Measurements from ENCODE around the gene RBM7. TPM values are rescaled to one million over a fixed set of nuclear protein-coding genes. Genes with fewer than 3 reads are reported as not detected.

RBM7 gene
- total and polyA plus RNA-seq, 4 donors, result 7.9 to 57.3 (median 24.2) TPM

GRCh38 chr11:114375052-114375451 lies 25.4 kb upstream of the RBM7 start:
- WGBS, 2 donors, result 95 to 97% methylated on average over 3 of the region's 3 CpGs

GRCh38 chr11:114377612-114378267 lies 22.7 kb upstream of the RBM7 start:
- 91 to 94% methylated on average over 7 of the region's 7 CpGs for WGBS, 2 donors
- H3K27ac ChIP-seq (ENCODE audit: low read depth in 1 of 2, low read length in 1 of 2), result no peak overlapping the region
- H3K9me3 ChIP-seq (ENCODE audit: control insufficient read depth in 4 of 4, insufficient read depth in 3 of 4, low read length in 3 of 4), result no peaks in the 10 kb centered on the region
- ATAC-seq (ENCODE audit: insufficient read depth, low FRiP score) (no peak), DNase-seq (no peak)
- no peak for TF ChIP-seq CTCF (IDR thresholded peaks at IDR 0.05; ENCODE audit: control extremely low read depth, extremely low read depth)
- peaks cover 0 to 2% (median 0%) of the 10 kb centered on the region in 5 donors for H3K4me1 ChIP-seq (ENCODE audit: control insufficient read depth in 5 of 5, insufficient read depth in 5 of 5, low read length in 5 of 5)
- H3K36me3 ChIP-seq (ENCODE audit: control insufficient read depth in 4 of 4, insufficient read depth in 4 of 4, low read length in 4 of 4), result peaks cover 0 to 2% (median 0%) of the 10 kb centered on the region in 4 donors
- no peak overlapping the region for H3K4me3 ChIP-seq
- H3K9ac ChIP-seq (ENCODE audit: insufficient read depth in 1 of 2, low read length in 2 of 2), result no peak overlapping the region
- peaks cover 0 to 4% (median 2%) of the 10 kb centered on the region in 3 donors for H3K27me3 ChIP-seq (ENCODE audit: control insufficient read depth in 3 of 3, insufficient read depth in 3 of 3, low read length in 2 of 3)

More at GRCh38 chr11:114375052-114375451, 25.4 kb upstream of the RBM7 start:
- DNase-seq, result no peak
- no peaks in the 10 kb centered on the region for H3K9me3 ChIP-seq (ENCODE audit: control insufficient read depth in 4 of 4, insufficient read depth in 3 of 4, low read length in 3 of 4)
- H3K4me3 ChIP-seq, result no peak overlapping the region
- ATAC-seq (ENCODE audit: insufficient read depth, low FRiP score), result no peak
- H3K4me1 ChIP-seq (ENCODE audit: control insufficient read depth in 5 of 5, insufficient read depth in 5 of 5, low read length in 5 of 5), result peaks cover 0 to 2% (median 0%) of the 10 kb centered on the region in 5 donors
- H3K27ac ChIP-seq (ENCODE audit: low read depth in 1 of 2, low read length in 1 of 2), result no peak overlapping the region
- peaks cover 0 to 2% (median 0%) of the 10 kb centered on the region in 4 donors for H3K36me3 ChIP-seq (ENCODE audit: control insufficient read depth in 4 of 4, insufficient read depth in 4 of 4, low read length in 4 of 4)
- H3K9ac ChIP-seq (ENCODE audit: insufficient read depth in 1 of 2, low read length in 2 of 2), result no peak overlapping the region
- no peak for TF ChIP-seq CTCF (IDR thresholded peaks at IDR 0.05; ENCODE audit: control extremely low read depth, extremely low read depth)
- H3K27me3 ChIP-seq (ENCODE audit: control insufficient read depth in 3 of 3, insufficient read depth in 3 of 3, low read length in 2 of 3), result peaks cover 0 to 4% (median 0%) of the 10 kb centered on the region in 3 donors

DNA sequence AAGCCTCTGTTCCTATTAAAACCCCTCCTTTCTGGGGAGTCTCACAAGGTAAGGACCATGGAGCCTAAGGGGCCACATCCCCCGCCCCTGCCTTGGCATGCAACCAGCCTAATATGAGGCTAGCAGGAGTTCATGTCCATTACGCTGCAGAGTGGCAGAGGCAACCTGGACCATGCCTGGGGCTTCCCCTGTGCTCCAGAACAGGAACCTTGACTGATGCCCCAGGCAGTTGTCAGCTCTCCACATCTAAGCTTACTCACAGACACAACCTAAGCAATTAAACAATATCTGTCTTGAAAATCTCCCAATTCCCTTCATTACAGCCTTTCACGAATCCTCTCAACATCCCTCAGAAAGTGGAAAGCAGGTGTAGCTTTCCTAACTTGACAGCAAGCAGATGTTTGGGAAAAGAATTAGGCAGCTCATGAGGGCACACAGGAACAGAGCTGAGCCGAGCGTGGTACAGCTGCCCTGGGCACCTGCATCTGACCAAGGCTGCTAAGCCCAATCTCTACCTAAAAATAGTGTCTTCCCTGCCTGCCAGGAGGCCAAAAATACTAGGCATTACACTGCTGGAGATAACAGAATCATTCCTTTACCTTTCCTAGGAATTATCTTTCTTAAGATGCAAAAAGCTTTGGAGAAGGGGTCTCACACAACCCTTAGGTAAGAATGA lies 20.9 kb upstream of the RBM7 start:
- peaks cover 0 to 4% (median 2%) of the 10 kb centered on the region in 3 donors for H3K27me3 ChIP-seq (ENCODE audit: control insufficient read depth in 3 of 3, insufficient read depth in 3 of 3, low read length in 2 of 3)
- ATAC-seq (ENCODE audit: insufficient read depth, low FRiP score), result no peak
- TF ChIP-seq CTCF (IDR thresholded peaks at IDR 0.05; ENCODE audit: control extremely low read depth, extremely low read depth), result no peak
- H3K9me3 ChIP-seq (ENCODE audit: control insufficient read depth in 4 of 4, insufficient read depth in 3 of 4, low read length in 3 of 4), result no peaks in the 10 kb centered on the region
- DNase-seq, result no peak
- H3K9ac ChIP-seq (ENCODE audit: insufficient read depth in 1 of 2, low read length in 2 of 2), result no peak overlapping the region
- H3K36me3 ChIP-seq (ENCODE audit: control insufficient read depth in 4 of 4, insufficient read depth in 4 of 4, low read length in 4 of 4), result peaks cover 0 to 2% (median 0%) of the 10 kb centered on the region in 4 donors
- no peak overlapping the region for H3K27ac ChIP-seq (ENCODE audit: low read depth in 1 of 2, low read length in 1 of 2)
- WGBS, 2 donors, result 93 to 96% methylated on average over 5 of the region's 5 CpGs
- H3K4me3 ChIP-seq, result no peak overlapping the region
- H3K4me1 ChIP-seq (ENCODE audit: control insufficient read depth in 5 of 5, insufficient read depth in 5 of 5, low read length in 5 of 5), result peaks cover 0 to 2% (median 0%) of the 10 kb centered on the region in 5 donors
